Stimulated activated CD8-positive, alpha-beta memory T cell treated with anti-CD3 and anti-CD28 coated beads, Interleukin-4, amount 100 ng/mL, for 48 hours (primary cell): ENCODE measurements around the gene HRH2.

ENCODE experiments used
- DNase-seq: peaks from one replicate; pipeline ENCODE4 v3.0.0-alpha.2; 2020

HRH2 gene

GRCh38 chr5:175679411-175679810, 21.5 kb downstream of the HRH2 start:
- no peak for DNase-seq

GRCh38 chr5:175680020-175680419, 22.1 kb downstream of the HRH2 start:
- DNase-seq, result no peak

GRCh38 chr5:175680463-175680862, 22.6 kb downstream of the HRH2 start:
- DNase-seq, result no peak

GRCh38 chr5:175681045-175681967, 23.4 kb downstream of the HRH2 start:
- no peak for DNase-seq

- DNase-seq, result no peak
These were observed 24.1 kb downstream of the HRH2 start for GRCh38 chr5:175681968-175682340.

- DNase-seq, result no peak
These were observed 24.8 kb downstream of the HRH2 start for GRCh38 chr5:175682664-175683063.

GRCh38 chr5:175683231-175683630, 25.4 kb downstream of the HRH2 start:
- DNase-seq, result no peak

- no peak for DNase-seq
These were observed 26.1 kb downstream of the HRH2 start for GRCh38 chr5:175683921-175684320.

- DNase-seq, result no peak
These were observed 27.1 kb downstream of the HRH2 start for GRCh38 chr5:175684931-175685330.

GRCh38 chr5:175685701-175686350, 28.0 kb downstream of the HRH2 start:
- no peak for DNase-seq

GRCh38 chr5:175686396-175686795, 28.5 kb downstream of the HRH2 start:
- no peak for DNase-seq

GRCh38 chr5:175686826-175687225, 29.0 kb downstream of the HRH2 start:
- DNase-seq, result no peak

GRCh38 chr5:175687231-175687701, 29.4 kb downstream of the HRH2 start:
- no peak for DNase-seq

- no peak for DNase-seq
These were observed 30.7 kb downstream of the HRH2 start for GRCh38 chr5:175688352-175689146.

GRCh38 chr5:175689147-175689991, 31.5 kb downstream of the HRH2 start:
- DNase-seq, result no peak

- DNase-seq, result no peak
These were observed 32.2 kb downstream of the HRH2 start for GRCh38 chr5:175690025-175690424.

GRCh38 chr5:175690586-175690985, 32.7 kb downstream of the HRH2 start:
- DNase-seq, result no peak

GRCh38 chr5:175691761-175692160, 33.9 kb downstream of the HRH2 start:
- no peak for DNase-seq

- no peak for DNase-seq
These were observed 34.5 kb downstream of the HRH2 start for GRCh38 chr5:175692235-175692995.

GRCh38 chr5:175692996-175693710, 35.3 kb downstream of the HRH2 start:
- DNase-seq, result no peak

- DNase-seq, result no peak
These were observed 35.9 kb downstream of the HRH2 start for GRCh38 chr5:175693741-175694140.
